Naive thymus-derived CD4-positive, alpha-beta T cell (primary cell): ENCODE data around the gene OPRM1. TPM values are rescaled to one million over a fixed set of nuclear protein-coding genes. Genes with fewer than 3 reads are reported as not detected.

Experiments
- ATAC-seq: fragments of 150-1000 bp; cut with Tn5 transposase; 2 replicates; pipeline ENCODE4 v1.10.0; 2021; ENCODE audit warnings: mild to moderate bottlenecking, moderate library complexity
- CTCF ChIA-PET: fragments of 350-600 bp; sonication (Branson Sonifier 250); formaldehyde crosslinking; loops from one replicate; lab custom pipeline; 2021; ENCODE audit warnings: antibody characterized with exemption; lab: Charles Lee
- POLR2A ChIA-PET: fragments of 350-600 bp; sonication (Branson Sonifier 250); formaldehyde crosslinking; loops from one replicate; lab custom pipeline; 2021; ENCODE audit warnings: antibody characterized with exemption, inconsistent platforms; lab: Charles Lee
- DNase-seq, 9 donors: peaks; one replicate each; pipeline versions ENCODE4 v3.0.0 to v3.0.0-alpha.2; 2020 to 2022; ENCODE audit warnings: mixed read lengths in 1 of 9
- H3K27ac ChIP-seq: one replicate; pipeline ENCODE4 v1.7.0; 2013; ENCODE audit warnings: mild to moderate bottlenecking, low read depth, low read length, moderate library complexity
- H3K27me3 ChIP-seq, 2 donors: one replicate each; pipeline ENCODE4 v1.7.0; 2013; ENCODE audit warnings: low read length in 2 of 2, mild to moderate bottlenecking in 2 of 2, moderate library complexity in 2 of 2; ENCODE audit not compliant: control insufficient read depth in 2 of 2, insufficient read depth in 2 of 2
- H3K36me3 ChIP-seq, 3 experiments: 1 replicate in 2 of 3; 2 replicates in 1 of 3; pipeline ENCODE4 v1.7.0; 2013; ENCODE audit warnings: low read length in 3 of 3, mild to moderate bottlenecking in 3 of 3, moderate library complexity in 1 of 3; ENCODE audit not compliant: insufficient read depth in 3 of 3, control insufficient read depth in 2 of 3
- H3K4me1 ChIP-seq, 2 donors: one replicate each; pipeline ENCODE4 v1.7.0; 2013; ENCODE audit warnings: low read length in 2 of 2, mild to moderate bottlenecking in 2 of 2, moderate library complexity in 1 of 2; ENCODE audit not compliant: control insufficient read depth in 2 of 2, insufficient read depth in 2 of 2
- H3K4me3 ChIP-seq: 2 replicates; pipeline ENCODE4 v1.7.0; 2013; ENCODE audit warnings: mild to moderate bottlenecking, low read length
- H3K9me3 ChIP-seq, 3 experiments: 1 replicate in 2 of 3; 2 replicates in 1 of 3; pipeline ENCODE4 v1.7.0; 2013; ENCODE audit warnings: low read length in 3 of 3; ENCODE audit not compliant: control insufficient read depth in 2 of 3
- H3K27ac Mint-ChIP-seq, 9 donors: one replicate each; pipeline ENCODE4 v1.8.0; 2020 to 2022; ENCODE audit warnings: mixed read lengths in 9 of 9, mild to moderate bottlenecking in 8 of 9, moderate library complexity in 5 of 9, inconsistent platforms in 2 of 9
- H3K27me3 Mint-ChIP-seq, 5 donors: one replicate each; pipeline ENCODE4 v1.8.0; 2021 to 2022; ENCODE audit warnings: mixed read lengths in 5 of 5, mild to moderate bottlenecking in 1 of 5
- H3K36me3 Mint-ChIP-seq, 5 donors: one replicate each; pipeline ENCODE4 v1.8.0; 2020 to 2022; ENCODE audit warnings: mixed read lengths in 5 of 5, mild to moderate bottlenecking in 3 of 5, inconsistent platforms in 1 of 5
- H3K4me1 Mint-ChIP-seq, 7 donors: one replicate each; pipeline ENCODE4 v1.8.0; 2020 to 2022; ENCODE audit warnings: mixed read lengths in 7 of 7, mild to moderate bottlenecking in 3 of 7, inconsistent platforms in 1 of 7
- H3K4me3 Mint-ChIP-seq, 10 donors: one replicate each; pipeline ENCODE4 v1.8.0; 2020 to 2022; ENCODE audit warnings: mild to moderate bottlenecking in 10 of 10, mixed read lengths in 10 of 10, moderate library complexity in 6 of 10, inconsistent platforms in 2 of 10
- H3K9me3 Mint-ChIP-seq, 11 donors: one replicate each; pipeline ENCODE4 v1.8.0; 2020 to 2022; ENCODE audit warnings: mixed read lengths in 11 of 11, mild to moderate bottlenecking in 4 of 11, inconsistent platforms in 1 of 11, moderate library complexity in 1 of 11
- intact Hi-C, 2 donors: fragments of 100-400 bp; cut with micrococcal nuclease; formaldehyde crosslinking; loops; one replicate each; pipeline ENCODE4 v1.15.1; 2023
- polyA plus RNA-seq, 2 donors: library from polyadenylated mRNA; unstranded; fragments of 300-500 nt; fragmentation: Illumina TruSeq; gene quantifications; one replicate each; pipeline ENCODE4 v1.2.3, GENCODE V29; 2021
- total RNA-seq, 6 experiments: library from RNA in 5 of 6; stranded (reverse) in 5 of 6; gene quantifications; 1 replicate in 5 of 6; 2 replicates in 1 of 6; pipeline ENCODE4 v1.2.3 and lab custom pipeline; 2021 to 2026

The OPRM1 gene
- total and polyA plus RNA-seq, 7 experiments from 2014 or later, result not detected

- peaks cover 0 to 18% (median 0%) of the 10 kb centered on the region in 11 donors for H3K9me3 Mint-ChIP-seq
- intact Hi-C loops, result no loop called here
- Histone ChIP-seq H3K27me3 (no peaks in the 10 kb centered on the region), H3K4me1 (no peaks in the 10 kb centered on the region), H3K9me3 (no peaks in the 10 kb centered on the region), H3K36me3 (no peaks in the 10 kb centered on the region), H3K27ac (no peak overlapping the region), H3K4me3 (no peak overlapping the region)
- H3K27me3 Mint-ChIP-seq, result peaks cover 0 to 12% (median 7%) of the 10 kb centered on the region in 5 donors
- no peak for ATAC-seq
- ChIA-PET POLR2A (no interaction called here), CTCF (no interaction called here)
- H3K27ac Mint-ChIP-seq, result no peak overlapping the region
- H3K4me3 Mint-ChIP-seq, result no peak overlapping the region
- H3K4me1 Mint-ChIP-seq, result no peaks in the 10 kb centered on the region
- H3K36me3 Mint-ChIP-seq, result no peaks in the 10 kb centered on the region
- no peak for DNase-seq
Observed at GRCh38 chr6:154002894-154003293, 36.1 kb upstream of the OPRM1 start.

DNA sequence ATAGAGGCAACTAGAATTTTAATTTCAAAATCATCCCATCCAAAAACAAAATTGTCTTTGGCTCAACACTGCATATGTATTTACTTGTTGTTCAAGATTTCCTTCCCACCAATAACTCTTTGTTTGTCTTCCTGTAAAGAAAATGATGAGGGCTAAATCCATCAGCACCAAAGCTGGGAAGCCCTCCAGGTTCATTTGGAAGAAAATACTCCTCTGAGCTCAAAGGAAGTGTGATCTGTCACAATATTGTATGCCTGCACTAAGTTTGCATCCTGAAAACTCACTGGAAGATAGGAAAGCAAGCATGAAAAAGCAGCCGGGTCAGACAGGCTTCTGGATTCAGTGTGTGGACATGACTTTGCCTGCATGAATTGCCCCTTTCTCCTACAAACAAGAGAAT, 28.7 kb upstream of the OPRM1 start:
- no peaks in the 10 kb centered on the region for H3K4me1 Mint-ChIP-seq
- ChIA-PET POLR2A (no interaction called here), CTCF (no interaction called here)

DNA sequence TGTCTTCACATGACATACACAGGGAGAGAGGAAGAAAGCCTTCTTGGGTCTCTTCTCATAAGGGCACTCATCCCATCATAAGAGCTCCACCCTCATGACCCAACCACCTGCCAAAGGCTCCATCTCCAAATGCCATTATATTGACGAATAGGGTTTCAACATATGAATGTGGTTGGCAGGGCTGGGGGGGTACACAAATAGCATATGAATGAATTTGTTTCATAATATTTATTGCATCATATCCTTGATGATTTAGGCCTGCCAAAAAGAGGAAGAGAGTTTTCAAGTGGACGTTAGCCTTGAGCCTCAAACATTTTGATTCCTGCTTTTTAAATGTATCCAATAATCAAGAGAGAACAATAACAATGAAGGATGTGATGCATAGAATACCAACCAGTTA, 26.2 kb upstream of the OPRM1 start:
- Mint-ChIP-seq H3K9me3 (peaks cover 0 to 6% (median 0%) of the 10 kb centered on the region in 11 donors), H3K27ac (no peak overlapping the region), H3K27me3 (peaks cover 0 to 8% (median 0%) of the 10 kb centered on the region in 5 donors), H3K4me1 (no peaks in the 10 kb centered on the region), H3K4me3 (no peak overlapping the region), H3K36me3 (no peaks in the 10 kb centered on the region)
- H3K4me1 ChIP-seq, result no peaks in the 10 kb centered on the region
- no peaks in the 10 kb centered on the region for H3K9me3 ChIP-seq
- peak; percentile 36 for ATAC-seq
- no peaks in the 10 kb centered on the region for H3K36me3 ChIP-seq
- no peaks in the 10 kb centered on the region for H3K27me3 ChIP-seq
- no peak overlapping the region for H3K4me3 ChIP-seq
- H3K27ac ChIP-seq, result no peak overlapping the region
- DNase-seq, result no peak
- ChIA-PET CTCF (no interaction called here), POLR2A (no interaction called here)
- intact Hi-C loops, result no loop called here

More for the DNA sequence above, 28.7 kb upstream of the OPRM1 start:
- DNase-seq (no peak), ATAC-seq (no peak)
- Histone ChIP-seq H3K4me3 (no peak overlapping the region), H3K27ac (no peak overlapping the region), H3K9me3 (no peaks in the 10 kb centered on the region), H3K4me1 (no peaks in the 10 kb centered on the region), H3K27me3 (no peaks in the 10 kb centered on the region), H3K36me3 (no peaks in the 10 kb centered on the region)
- Mint-ChIP-seq H3K9me3 (peaks cover 0 to 18% (median 0%) of the 10 kb centered on the region in 11 donors), H3K27ac (no peak overlapping the region), H3K27me3 (no peaks in the 10 kb centered on the region), H3K4me3 (no peak overlapping the region), H3K36me3 (no peaks in the 10 kb centered on the region)
- intact Hi-C loops, result no loop called here

GRCh38 chr6:154017786-154018185, 21.3 kb upstream of the OPRM1 start:
- H3K9me3 Mint-ChIP-seq, result peaks cover 0 to 8% (median 0%) of the 10 kb centered on the region in 11 donors
- ChIA-PET POLR2A (no interaction called here), CTCF (no interaction called here)
- no peaks in the 10 kb centered on the region for H3K4me1 Mint-ChIP-seq
- no peak overlapping the region for H3K27ac Mint-ChIP-seq
- H3K4me3 Mint-ChIP-seq, result no peak overlapping the region
- H3K4me3 ChIP-seq, result no peak overlapping the region
- DNase-seq (no peak), ATAC-seq (no peak)
- intact Hi-C loops, result no loop called here
- H3K4me1 ChIP-seq, result no peaks in the 10 kb centered on the region
- no peak overlapping the region for H3K27ac ChIP-seq
- peaks cover 0 to 8% (median 0%) of the 10 kb centered on the region in 5 donors for H3K27me3 Mint-ChIP-seq
- no peaks in the 10 kb centered on the region for H3K9me3 ChIP-seq
- no peaks in the 10 kb centered on the region for H3K36me3 ChIP-seq
- no peaks in the 10 kb centered on the region for H3K36me3 Mint-ChIP-seq
- H3K27me3 ChIP-seq, result no peaks in the 10 kb centered on the region

DNA sequence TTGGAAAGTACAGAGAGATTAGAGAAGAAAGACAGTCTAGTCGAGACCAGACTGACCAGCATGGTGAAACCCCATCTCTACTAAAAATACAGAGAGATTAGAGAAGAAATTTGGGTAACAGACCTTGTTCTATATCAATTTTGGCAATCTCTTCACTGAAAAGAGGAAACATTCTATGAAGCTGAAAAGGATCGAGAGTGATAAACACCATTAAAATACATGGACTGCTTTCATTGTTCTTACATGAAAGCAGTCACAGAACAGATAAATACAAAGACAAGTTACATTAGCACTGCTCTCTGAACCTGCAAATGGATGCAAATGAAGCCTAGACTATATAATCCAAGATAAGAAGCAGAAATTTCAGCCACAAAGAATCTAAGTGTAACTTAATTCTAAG, 8.4 kb upstream of the OPRM1 start:
- POLR2A ChIA-PET, result no interaction called here
- no peak overlapping the region for H3K27ac Mint-ChIP-seq
- no peak for DNase-seq
- H3K36me3 Mint-ChIP-seq, result no peaks in the 10 kb centered on the region
- Histone ChIP-seq H3K9me3 (no peaks in the 10 kb centered on the region), H3K27ac (no peak overlapping the region), H3K4me1 (no peaks in the 10 kb centered on the region), H3K36me3 (no peaks in the 10 kb centered on the region), H3K4me3 (no peak overlapping the region), H3K27me3 (peaks cover 0 to 3% of the 10 kb centered on the region in 2 donors)
- H3K4me3 Mint-ChIP-seq, result no peak overlapping the region
- intact Hi-C loops, result no loop called here
- CTCF ChIA-PET, result no interaction called here
- peaks cover 0 to 8% (median 0%) of the 10 kb centered on the region in 11 donors for H3K9me3 Mint-ChIP-seq
- H3K27me3 Mint-ChIP-seq, result peaks cover 0 to 27% (median 6%) of the 10 kb centered on the region in 5 donors
- H3K4me1 Mint-ChIP-seq, result no peaks in the 10 kb centered on the region
- ATAC-seq, result no peak

DNA sequence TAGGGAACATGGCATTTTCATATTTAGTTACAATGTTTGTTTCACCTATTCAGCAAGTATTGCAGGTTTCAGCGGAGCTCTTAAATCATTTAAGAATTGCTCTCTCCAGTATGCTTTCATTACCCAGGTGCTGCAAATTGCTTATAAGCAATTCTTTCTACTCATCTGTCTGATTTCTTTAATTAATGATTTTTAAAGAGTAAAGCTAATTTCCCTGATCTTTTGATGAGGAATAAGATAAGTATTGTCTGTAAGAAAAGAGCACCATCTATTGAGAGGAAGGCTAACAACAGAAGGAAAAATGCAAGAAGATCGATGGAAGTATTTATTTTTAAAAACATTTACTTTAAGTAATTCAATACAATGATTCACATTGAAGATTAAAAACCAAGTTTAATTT, 2.0 kb downstream of the OPRM1 start:
- peaks cover 0 to 10% (median 3%) of the 10 kb centered on the region in 11 donors for H3K9me3 Mint-ChIP-seq
- H3K36me3 Mint-ChIP-seq, result peaks cover 0 to 3% (median 0%) of the 10 kb centered on the region in 5 donors
- H3K4me3 Mint-ChIP-seq, result no peak overlapping the region
- H3K4me1 Mint-ChIP-seq, result peaks cover 0 to 2% (median 0%) of the 10 kb centered on the region in 7 donors
- ATAC-seq (no peak), DNase-seq (no peak)
- Histone ChIP-seq H3K4me3 (no peak overlapping the region), H3K36me3 (no peaks in the 10 kb centered on the region), H3K27ac (no peak overlapping the region), H3K9me3 (no peaks in the 10 kb centered on the region), H3K27me3 (peaks cover 0 to 2% of the 10 kb centered on the region in 2 donors), H3K4me1 (no peaks in the 10 kb centered on the region)
- ChIA-PET POLR2A (no interaction called here), CTCF (no interaction called here)
- peaks cover 15 to 65% (median 43%) of the 10 kb centered on the region in 5 donors for H3K27me3 Mint-ChIP-seq
- no peak overlapping the region for H3K27ac Mint-ChIP-seq
- intact Hi-C loops, result no loop called here

DNA sequence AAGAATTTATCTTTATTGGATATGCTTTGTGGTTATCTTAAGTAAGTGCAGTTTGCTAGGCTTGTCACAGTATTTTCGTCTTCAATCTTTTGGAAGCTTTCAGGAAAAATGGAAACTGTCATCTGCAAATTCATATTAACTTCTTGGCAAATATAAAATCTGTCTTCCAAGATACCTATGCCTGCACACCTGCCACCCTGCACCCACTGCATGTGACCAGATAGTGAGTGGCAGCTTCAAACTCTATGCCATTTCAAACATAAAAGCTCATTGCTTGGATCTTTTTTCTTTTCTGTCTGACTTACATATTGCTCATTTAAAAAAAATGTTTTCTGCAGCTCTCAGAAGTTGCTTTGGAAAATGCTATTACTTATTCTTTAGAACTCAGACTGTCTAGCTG, 14.1 kb downstream of the OPRM1 start:
- no peaks in the 10 kb centered on the region for H3K4me1 ChIP-seq
- no peaks in the 10 kb centered on the region for H3K36me3 ChIP-seq
- no peak overlapping the region for H3K27ac Mint-ChIP-seq
- H3K36me3 Mint-ChIP-seq, result no peaks in the 10 kb centered on the region
- no peak overlapping the region for H3K4me3 ChIP-seq
- H3K9me3 ChIP-seq, result no peaks in the 10 kb centered on the region
- CTCF ChIA-PET, result no interaction called here
- intact Hi-C loops, result no loop called here
- H3K27me3 ChIP-seq, result no peaks in the 10 kb centered on the region
- H3K4me1 Mint-ChIP-seq, result no peaks in the 10 kb centered on the region
- H3K9me3 Mint-ChIP-seq, result peaks cover 0 to 4% (median 0%) of the 10 kb centered on the region in 11 donors
- H3K4me3 Mint-ChIP-seq, result no peak overlapping the region
- no peak overlapping the region for H3K27ac ChIP-seq
- peaks cover 0 to 16% (median 5%) of the 10 kb centered on the region in 5 donors for H3K27me3 Mint-ChIP-seq
- ATAC-seq (no peak), DNase-seq (no peak)
- POLR2A ChIA-PET, result no interaction called here
